ENCODE results near the gene ANKDD1B. TPM values are rescaled to one million over a fixed set of nuclear protein-coding genes. Genes with fewer than 3 reads are reported as not detected.

Gene ANKDD1B
- total and polyA plus RNA-seq, 12 donors = 0.28 to 4.5 (median 0.79) TPM; not detected in 2

DNA sequence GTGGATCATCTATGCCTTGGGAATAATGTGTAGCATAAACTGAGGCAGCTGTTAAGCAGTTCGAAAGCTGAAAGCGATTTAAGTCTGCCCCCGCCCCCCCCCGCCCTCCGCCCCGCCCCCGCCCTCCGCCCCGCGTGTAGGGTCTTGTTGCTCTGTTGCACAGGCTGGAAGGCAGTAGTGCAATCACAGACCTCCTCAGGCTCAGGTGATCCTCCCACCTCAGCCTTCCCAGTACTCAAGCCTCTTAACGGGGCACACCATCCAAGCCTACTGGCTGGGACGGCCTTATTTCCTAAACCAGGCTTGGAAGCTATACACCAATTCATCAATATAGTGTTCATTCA is 945 bp downstream of the ANKDD1B start:
- TF ChIP-seq, protein P1, sequence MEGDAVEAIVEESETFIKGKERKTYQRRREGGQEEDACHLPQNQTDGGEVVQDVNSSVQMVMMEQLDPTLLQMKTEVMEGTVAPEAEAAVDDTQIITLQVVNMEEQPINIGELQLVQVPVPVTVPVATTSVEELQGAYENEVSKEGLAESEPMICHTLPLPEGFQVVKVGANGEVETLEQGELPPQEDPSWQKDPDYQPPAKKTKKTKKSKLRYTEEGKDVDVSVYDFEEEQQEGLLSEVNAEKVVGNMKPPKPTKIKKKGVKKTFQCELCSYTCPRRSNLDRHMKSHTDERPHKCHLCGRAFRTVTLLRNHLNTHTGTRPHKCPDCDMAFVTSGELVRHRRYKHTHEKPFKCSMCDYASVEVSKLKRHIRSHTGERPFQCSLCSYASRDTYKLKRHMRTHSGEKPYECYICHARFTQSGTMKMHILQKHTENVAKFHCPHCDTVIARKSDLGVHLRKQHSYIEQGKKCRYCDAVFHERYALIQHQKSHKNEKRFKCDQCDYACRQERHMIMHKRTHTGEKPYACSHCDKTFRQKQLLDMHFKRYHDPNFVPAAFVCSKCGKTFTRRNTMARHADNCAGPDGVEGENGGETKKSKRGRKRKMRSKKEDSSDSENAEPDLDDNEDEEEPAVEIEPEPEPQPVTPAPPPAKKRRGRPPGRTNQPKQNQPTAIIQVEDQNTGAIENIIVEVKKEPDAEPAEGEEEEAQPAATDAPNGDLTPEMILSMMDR (IDR thresholded peaks at IDR 0.05) = no peak
- no peak for TF ChIP-seq POLR2A (IDR thresholded peaks at IDR 0.05)
- no peaks in the 10 kb centered on the region for H3K36me3 ChIP-seq (replicated peaks in 1 of 2)
- WGBS, 4 donors = 19 to 34% (median 24%) methylated on average over 6 to 12 of the region's 12 CpGs
- peaks cover 0 to 5% of the 10 kb centered on the region in 2 donors for H3K4me1 ChIP-seq (replicated peaks in 1 of 2)
- H3K27ac ChIP-seq = peak overlapping the region in 1 of 5 donors; percentile 46
- peak overlapping the region in 1 of 4 donors; percentile 70 for H3K4me3 ChIP-seq
- intact Hi-C loops (cut with DNase I) = no loop called here
- no peaks in the 10 kb centered on the region for H3K9me3 ChIP-seq (replicated peaks in 1 of 3)
- no peak for DNase-seq
- H3K27me3 ChIP-seq = no peaks in the 10 kb centered on the region

DNA sequence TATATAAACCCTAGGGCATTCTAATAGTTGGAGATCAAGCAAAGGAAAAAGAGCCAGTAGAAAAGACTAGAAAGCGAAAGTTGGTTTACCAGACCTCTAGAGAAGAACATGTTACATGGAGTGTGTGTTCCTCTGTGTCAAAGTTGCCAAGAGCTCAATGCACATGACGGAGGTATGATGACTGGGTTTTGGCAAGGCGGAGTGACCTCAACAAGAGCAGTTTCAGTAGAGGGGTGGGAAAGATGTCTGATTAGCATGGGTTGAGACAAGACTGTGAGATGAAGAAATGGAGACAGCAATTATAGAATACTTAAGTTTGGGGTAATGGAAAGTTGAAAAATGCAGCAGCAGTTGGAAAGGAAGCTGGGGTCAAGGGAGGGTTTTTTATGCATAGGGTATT is 1.6 kb downstream of the ANKDD1B start:
- intact Hi-C loops (cut with DNase I) = no loop called here
- no peak for DNase-seq
- TF ChIP-seq, protein P1 (IDR thresholded peaks at IDR 0.05) = no peak
- TF ChIP-seq POLR2A (IDR thresholded peaks at IDR 0.05) = no peak
- Histone ChIP-seq H3K4me3 (no peak overlapping the region), H3K36me3 (replicated peaks in 1 of 2) (no peaks in the 10 kb centered on the region), H3K27me3 (no peaks in the 10 kb centered on the region), H3K4me1 (replicated peaks in 1 of 2) (peaks cover 0 to 5% of the 10 kb centered on the region in 2 donors), H3K27ac (no peak overlapping the region), H3K9me3 (replicated peaks in 1 of 3) (no peaks in the 10 kb centered on the region)
- 96 to 98% (median 97%) methylated on average over 3 of the region's 3 CpGs for WGBS, 4 donors

DNA sequence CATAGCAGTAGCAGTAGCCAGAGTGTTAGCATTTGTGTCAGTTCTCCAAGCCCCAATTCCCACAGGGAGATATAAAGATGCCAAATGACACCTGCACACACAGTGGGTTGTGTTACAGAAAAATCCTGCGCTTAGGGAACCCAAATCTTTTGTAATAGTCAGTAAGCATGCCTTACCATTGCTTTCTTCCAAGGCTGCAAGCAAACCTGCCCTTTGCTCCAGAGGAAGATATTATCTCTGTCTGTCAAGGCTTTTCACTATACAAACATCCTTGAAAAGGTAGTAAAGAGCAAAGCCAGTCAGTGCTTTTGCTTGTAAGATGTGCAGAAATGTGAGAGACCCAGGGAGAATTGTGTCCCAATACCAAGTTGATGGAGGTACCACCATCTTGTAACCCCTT is 2.9 kb downstream of the ANKDD1B start:
- no peaks in the 10 kb centered on the region for H3K27me3 ChIP-seq
- H3K27ac ChIP-seq = no peak overlapping the region
- TF ChIP-seq POLR2A (IDR thresholded peaks at IDR 0.05) = no peak
- TF ChIP-seq, protein P1 (IDR thresholded peaks at IDR 0.05) = no peak
- no peak overlapping the region for H3K4me3 ChIP-seq
- no peak for DNase-seq
- H3K9me3 ChIP-seq (replicated peaks in 1 of 3) = no peaks in the 10 kb centered on the region
- peaks cover 0 to 5% of the 10 kb centered on the region in 2 donors for H3K4me1 ChIP-seq (replicated peaks in 1 of 2)
- H3K36me3 ChIP-seq (replicated peaks in 1 of 2) = no peaks in the 10 kb centered on the region
- intact Hi-C loops (cut with DNase I) = no loop called here
- 62 to 81% (median 71%) methylated on average over 1 of the region's 1 CpG for WGBS, 4 donors

DNA sequence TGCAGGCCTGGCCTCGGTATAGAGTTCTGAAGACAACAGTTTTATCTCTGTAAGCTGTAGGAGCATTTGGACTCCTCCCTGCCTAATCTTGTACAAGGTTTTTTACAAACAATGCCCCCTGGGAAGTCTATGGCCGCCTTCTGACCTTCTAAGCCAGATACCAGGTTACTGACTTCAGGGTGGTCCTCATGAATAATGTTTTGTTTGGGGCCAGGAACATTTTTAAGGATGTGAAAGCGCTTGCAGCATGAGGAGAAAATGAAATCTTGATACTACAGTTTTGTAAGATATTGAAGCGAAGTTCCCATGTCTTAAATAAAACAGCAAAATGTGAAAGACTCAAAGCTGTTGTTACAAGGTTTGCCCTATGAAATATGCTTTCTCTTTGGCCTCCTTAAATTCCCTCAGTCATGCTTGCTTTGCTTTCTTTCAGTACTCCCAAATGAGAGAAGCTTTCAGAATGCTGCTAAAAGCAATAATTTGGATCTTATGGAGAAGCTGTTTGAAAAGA is 5.2 kb downstream of the ANKDD1B start:
- H3K36me3 ChIP-seq (replicated peaks in 1 of 2) = no peaks in the 10 kb centered on the region
- peaks cover 0 to 11% of the 10 kb centered on the region in 2 donors for H3K4me1 ChIP-seq (replicated peaks in 1 of 2)
- H3K4me3 ChIP-seq = no peak overlapping the region
- no peaks in the 10 kb centered on the region for H3K27me3 ChIP-seq
- DNase-seq = no peak
- no peaks in the 10 kb centered on the region for H3K9me3 ChIP-seq (replicated peaks in 1 of 3)
- H3K27ac ChIP-seq = peak overlapping the region in 2 of 5 donors; percentile 6 to 20
- TF ChIP-seq, protein P1 (IDR thresholded peaks at IDR 0.05) = no peak
- TF ChIP-seq POLR2A (IDR thresholded peaks at IDR 0.05) = no peak
- 70 to 77% (median 75%) methylated on average over 4 of the region's 4 CpGs for WGBS, 4 donors
- intact Hi-C loops (cut with DNase I) = no loop called here

Data from adrenal gland (tissue), 12 donors.